Fibroblast of mammary gland (primary cell): Measurements from ENCODE around the gene LCN12.

Experiments used
- DNase-seq: peaks from one replicate; pipeline ENCODE4 v3.0.0-alpha.2; 2010; ENCODE audit warnings: low read depth
- H3K4me3 ChIP-seq: 2 replicates; pipeline ENCODE4 v1.5.1; 2011; ENCODE audit warnings: low read depth, mild to moderate bottlenecking, low read length, moderate library complexity; ENCODE audit not compliant: control insufficient read depth
- CTCF ChIP-seq: conservative IDR thresholded peaks from 2 replicates; pipeline ENCODE4 v1.5.1; 2011; ENCODE audit warnings: low read depth, low read length, inconsistent platforms; ENCODE audit not compliant: control insufficient read depth, insufficient read depth

LCN12 gene

GRCh38 chr9:136936645-136937170, 15.4 kb upstream of the LCN12 start:
- no peak for DNase-seq
- TF ChIP-seq CTCF = no peak
- H3K4me3 ChIP-seq = no peak overlapping the region

- no peak overlapping the region for H3K4me3 ChIP-seq
- TF ChIP-seq CTCF = no peak
- DNase-seq = no peak
Measured at GRCh38 chr9:136937186-136938001, 14.7 kb upstream of the LCN12 start.

GRCh38 chr9:136939431-136939995, 12.6 kb upstream of the LCN12 start:
- H3K4me3 ChIP-seq = no peak overlapping the region

GRCh38 chr9:136939996-136940525, 12.0 kb upstream of the LCN12 start:
- TF ChIP-seq CTCF = no peak
- H3K4me3 ChIP-seq = no peak overlapping the region
- DNase-seq = no peak

More at GRCh38 chr9:136939431-136939995, 12.6 kb upstream of the LCN12 start:
- no peak for DNase-seq
- TF ChIP-seq CTCF = no peak

- no peak for TF ChIP-seq CTCF
- no peak for DNase-seq
- no peak overlapping the region for H3K4me3 ChIP-seq
Measured at GRCh38 chr9:136940526-136941230, 11.4 kb upstream of the LCN12 start.

GRCh38 chr9:136941231-136942111, 10.6 kb upstream of the LCN12 start:
- no peak for TF ChIP-seq CTCF
- no peak overlapping the region for H3K4me3 ChIP-seq
- no peak for DNase-seq
